WI38 (cell line): Measurements from ENCODE around the gene PTTG2.
"Not testable (repeated sequence)": the region's sequence is repeated elsewhere in the genome, so short reads cannot be mapped to it uniquely, and the experiment has no call there.

Experiments
- H3K4me3 ChIP-seq: 2 replicates; pipeline ENCODE4 v1.5.1; 2011; ENCODE audit warnings: low read depth, mild to moderate bottlenecking, control low read depth, low read length
- CTCF ChIP-seq: IDR thresholded peaks from 2 replicates; pipeline ENCODE4 v1.5.1; 2012; ENCODE audit warnings: low read depth, mild to moderate bottlenecking, control low read depth, low read length

PTTG2 gene

GRCh38 chr4:37970702-37971101, 10.5 kb downstream of the PTTG2 start:
- 0 out of 2 replicates have a peak, but pooled peaks have one; percentile 26 for TF ChIP-seq CTCF
- no peak overlapping the region for H3K4me3 ChIP-seq

DNA sequence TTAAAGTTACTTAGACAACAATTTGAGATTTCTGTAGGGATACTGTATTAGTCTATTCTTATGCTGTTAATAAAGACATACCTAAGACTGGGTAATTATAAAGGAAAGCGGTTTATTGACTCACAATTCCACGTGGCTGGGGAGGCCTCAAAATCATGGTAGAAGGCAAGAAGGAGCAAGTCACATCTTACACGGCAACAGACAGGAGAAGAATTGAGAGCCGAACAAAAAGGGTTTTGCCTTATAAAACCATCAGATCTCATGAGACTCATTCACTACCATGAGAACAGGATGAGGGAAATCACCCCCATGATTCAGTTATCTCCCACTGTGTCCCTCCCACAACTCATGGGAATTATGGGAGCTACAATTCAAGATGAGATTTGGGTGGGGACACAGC, 11.0 kb downstream of the PTTG2 start:
- H3K4me3 ChIP-seq: no peak overlapping the region
- no peak for TF ChIP-seq CTCF

DNA sequence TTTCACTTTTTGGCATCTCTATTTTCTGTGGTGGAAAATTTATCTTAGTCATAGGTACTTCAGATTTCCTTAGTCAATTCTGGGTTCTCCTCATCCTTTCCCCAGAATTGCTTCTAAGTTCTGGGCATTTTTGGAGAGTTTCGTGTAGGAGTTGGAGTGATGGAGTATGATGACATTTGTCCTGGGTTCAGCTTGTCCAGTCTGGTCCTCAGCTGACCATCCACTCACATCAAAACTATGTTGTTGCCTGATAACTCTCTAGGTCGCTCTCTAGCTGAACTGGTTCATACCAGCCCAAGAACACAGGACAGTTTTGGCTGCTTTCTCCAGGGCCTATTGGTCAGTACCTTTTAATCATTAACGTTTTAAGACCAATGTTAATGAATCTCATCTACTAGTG, 13.2 kb downstream of the PTTG2 start:
- H3K4me3 ChIP-seq: no peak overlapping the region
- no peak for TF ChIP-seq CTCF

DNA sequence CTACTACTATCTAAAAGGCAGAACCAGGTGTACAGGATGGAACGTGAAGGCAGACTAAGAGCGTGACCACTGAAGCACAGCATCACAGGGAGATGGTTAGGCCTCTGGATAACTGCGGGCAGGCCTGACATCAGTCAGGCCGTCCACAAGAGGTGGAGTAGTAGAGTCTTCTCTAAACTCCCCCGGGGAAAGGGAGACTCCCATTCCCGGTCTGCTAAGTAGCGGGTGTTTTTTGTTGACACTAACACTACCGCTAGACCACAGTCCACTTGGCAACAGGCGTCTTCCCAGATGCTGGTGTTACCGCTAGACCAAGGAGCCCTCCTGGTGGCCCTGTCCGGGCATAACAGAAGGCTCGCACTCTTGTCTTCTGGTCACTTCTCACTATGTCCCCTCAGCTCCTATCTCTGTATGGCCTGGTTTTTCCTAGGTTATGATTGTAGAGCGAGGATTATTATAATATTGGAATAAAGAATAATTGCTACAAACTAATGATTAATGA, 15.2 kb downstream of the PTTG2 start:
- not testable (repeated sequence) for H3K4me3 ChIP-seq

DNA sequence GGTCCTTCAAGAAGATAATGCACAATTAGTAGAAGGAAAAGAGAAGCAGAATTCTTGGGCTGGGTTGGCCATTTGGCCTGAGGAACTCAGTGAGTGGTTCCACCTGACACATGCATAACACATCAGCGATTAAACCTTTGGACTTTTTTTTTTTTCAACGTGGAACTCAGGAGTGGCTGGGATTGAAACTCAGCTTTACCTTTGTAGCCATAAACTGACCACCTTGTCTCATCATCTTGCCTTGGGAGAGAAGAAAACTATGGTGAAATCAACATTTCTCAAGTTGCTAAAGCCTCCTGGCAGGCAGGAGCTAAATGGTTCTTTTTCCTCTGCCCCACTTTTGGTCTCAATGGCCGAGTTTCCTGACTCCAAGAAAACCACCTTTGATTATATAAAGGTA, 16.3 kb downstream of the PTTG2 start:
- TF ChIP-seq CTCF: no peak

GRCh38 chr4:37976991-37977470, 16.8 kb downstream of the PTTG2 start:
- TF ChIP-seq CTCF: no peak
- H3K4me3 ChIP-seq: peak overlapping the region; percentile 74

More for the DNA sequence above, 16.3 kb downstream of the PTTG2 start:
- peak overlapping the region; percentile 46 for H3K4me3 ChIP-seq

DNA sequence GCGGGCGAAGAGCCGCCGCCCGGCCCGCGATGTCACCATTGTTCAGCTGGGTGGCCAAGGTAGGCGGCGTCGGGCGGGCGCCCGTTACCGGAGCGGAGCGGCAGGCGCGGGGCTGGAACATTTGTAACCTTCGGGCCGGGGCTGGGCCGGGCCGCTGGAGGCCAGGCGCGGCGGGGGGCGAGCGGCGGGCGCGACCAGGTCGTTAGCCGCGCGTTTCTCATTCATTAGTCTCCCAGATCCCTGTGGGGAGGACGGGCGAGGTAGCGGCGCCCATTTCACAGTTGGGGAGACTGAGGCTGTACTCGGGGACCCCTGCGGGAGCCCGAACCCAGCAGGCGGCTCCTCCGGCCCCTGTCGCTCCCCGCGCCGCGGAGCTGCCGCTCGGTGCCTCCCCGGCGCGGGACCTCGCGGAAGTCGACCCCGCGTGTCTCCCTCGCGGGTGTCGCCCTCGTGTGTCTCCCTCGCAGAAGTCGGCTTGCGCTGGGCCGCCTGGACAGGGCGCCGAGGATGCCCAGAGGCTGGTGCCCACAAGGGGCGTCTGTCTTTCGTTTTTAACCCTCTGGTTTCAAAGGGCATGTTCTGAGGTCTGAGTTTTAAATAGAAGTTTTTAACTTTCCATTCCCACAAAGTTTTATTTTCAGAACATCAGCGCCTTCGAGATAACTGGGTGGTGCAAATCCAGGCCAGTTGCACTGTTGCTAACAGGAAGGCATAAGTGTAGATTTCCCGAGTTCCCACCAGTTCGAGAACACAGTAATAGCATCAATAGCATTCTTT, 17.5 kb downstream of the PTTG2 start:
- H3K4me3 ChIP-seq: peak overlapping the region; percentile 74
- no peak for TF ChIP-seq CTCF
